NCI-H2196 treated with DMSO at 0.1 percent for 48 hours (cell line): ENCODE measurements around the gene FGF19.
A peak's percentile ranks its signal among the peaks of the same experiment; 100 is the strongest.
"Not testable (repeated sequence)": the region's sequence is repeated elsewhere in the genome, so short reads cannot be mapped to it uniquely, and the experiment has no call there.

Experiments used
- DNase-seq: peaks from one replicate; lab custom pipeline; 2025; ENCODE audit not compliant: unreplicated experiment; lab: John Stamatoyannopoulos, UW

The FGF19 gene

DNA sequence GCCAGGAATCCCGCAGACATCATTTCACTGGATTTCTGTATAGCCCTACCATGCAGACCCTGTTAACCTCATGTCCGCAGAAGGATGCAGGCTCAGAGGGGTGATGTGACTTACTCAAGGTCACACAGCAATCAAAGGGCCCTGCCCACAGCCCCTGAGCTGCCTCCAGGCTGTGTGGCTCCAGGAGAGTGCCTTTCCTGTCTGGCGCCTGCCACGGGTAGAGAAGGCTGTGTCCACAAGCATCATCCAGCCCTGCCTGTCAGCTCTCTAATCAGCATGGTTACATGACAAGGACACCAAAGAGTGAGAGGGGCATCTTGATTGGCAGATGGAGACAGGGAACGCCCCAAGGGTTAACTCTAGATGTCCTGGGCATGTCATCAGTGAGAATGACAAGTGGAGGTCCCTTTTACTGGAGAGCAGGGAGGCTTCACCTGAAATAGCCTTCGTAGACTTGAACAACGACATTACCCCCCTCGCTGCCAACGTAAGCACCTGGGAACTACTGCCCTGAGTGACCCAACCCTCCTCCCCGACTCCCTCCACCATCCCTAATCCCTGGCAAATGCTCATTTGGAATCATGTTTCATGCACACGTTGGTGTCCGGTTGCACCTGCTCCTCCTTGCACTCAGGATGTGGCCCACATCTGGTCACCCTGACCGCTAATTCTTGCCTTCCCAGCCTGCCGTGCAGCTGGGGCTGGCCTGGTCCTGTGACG, 6.9 kb downstream of the FGF19 start:
- DNase-seq: peak; percentile 36

DNA sequence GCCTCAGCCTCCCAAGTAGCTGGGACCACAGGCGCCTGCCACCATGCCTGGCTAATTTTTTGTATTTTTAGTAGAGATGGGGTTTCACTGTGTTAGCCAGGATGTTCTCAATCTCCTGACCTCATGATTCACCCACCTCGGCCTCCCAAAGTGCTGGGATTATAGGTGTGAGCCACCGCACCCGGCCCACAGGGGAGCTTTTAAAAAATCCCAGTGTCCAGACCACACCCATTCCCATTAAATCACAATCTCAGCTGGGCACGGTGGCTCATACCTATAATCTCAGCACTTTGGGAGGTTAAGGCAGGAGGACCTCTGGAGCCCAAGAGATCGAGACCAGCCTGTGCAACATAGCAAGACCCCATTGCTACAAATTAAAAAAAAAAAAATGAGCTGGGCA, 7.8 kb downstream of the FGF19 start:
- DNase-seq: not testable (repeated sequence)

DNA sequence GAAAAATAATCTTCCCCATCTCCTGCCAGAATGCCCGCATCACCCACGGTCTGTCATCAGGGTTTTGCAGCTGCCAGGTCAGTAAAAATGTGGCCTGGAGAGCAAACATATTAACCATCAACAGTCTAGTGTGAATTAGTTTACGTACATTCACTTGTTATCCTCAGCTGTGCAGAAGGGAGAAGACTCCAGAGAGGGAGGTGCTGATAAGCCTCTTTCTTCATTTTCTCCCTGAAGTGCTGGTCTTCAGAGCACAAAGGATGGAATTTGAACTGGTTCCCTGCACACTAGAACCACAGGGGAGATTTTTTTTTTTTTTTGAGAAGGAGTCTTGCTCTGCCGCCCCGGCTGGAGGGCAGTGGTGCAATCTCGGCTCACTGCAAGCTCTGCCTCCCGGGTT, 8.2 kb downstream of the FGF19 start:
- DNase-seq: no peak

DNA sequence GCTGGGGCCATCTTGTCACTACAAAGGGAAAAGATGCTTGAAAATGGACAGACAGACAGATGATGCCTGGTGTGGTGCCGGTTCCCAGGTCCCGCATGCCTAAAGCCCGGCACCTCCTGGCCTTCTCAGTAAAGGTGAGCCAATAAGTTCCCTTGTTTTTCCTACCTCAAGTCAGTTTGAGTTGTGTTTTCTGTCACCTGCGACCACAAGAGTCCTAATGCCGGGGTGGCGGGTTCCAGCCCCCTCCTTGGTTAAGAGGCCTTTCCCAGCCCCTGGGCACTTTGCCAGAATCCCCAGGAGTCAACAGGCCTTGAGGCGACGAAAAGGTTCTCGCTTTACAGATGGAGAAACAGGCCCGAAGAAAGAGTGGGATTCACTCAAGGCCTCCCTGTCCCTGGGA, 9.0 kb downstream of the FGF19 start:
- no peak for DNase-seq

DNA sequence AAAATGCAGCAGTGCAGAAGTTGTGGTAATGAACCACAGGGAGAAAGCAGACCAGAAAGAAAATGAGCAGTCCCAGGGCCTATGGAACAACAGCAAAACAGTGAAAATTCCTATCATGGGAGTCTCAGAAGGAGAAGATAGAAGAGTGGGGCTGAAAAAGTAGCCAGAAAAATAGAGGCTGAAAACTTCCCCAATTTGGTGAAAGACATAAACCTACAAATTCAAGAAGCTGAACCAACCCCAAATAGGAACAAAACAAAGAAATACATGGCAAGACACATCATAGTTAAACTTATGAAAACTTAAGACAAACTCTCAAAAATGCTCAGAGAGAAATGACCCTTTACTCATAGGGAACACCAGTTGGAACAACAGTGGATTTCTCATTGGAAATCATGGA, 11.4 kb downstream of the FGF19 start:
- DNase-seq: no peak

DNA sequence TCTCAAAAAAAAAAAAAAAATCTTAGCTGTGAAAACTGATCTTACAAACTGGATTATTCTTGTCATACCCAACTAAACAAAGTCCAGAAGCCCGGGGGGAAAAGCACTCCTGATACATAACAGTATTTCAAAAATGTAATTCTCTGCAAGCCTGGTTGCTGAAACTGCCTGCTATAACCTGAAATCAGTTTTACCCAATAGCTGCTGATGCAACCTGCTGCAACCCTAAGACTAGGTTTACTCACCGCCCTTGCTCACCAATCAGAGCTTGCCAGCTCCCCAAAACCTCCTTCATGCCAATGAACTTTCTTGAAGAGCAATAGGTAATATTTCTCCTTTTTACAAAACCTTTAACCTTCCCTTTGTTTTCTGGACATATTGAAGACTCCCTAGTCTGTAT, 12.4 kb downstream of the FGF19 start:
- DNase-seq: no peak

DNA sequence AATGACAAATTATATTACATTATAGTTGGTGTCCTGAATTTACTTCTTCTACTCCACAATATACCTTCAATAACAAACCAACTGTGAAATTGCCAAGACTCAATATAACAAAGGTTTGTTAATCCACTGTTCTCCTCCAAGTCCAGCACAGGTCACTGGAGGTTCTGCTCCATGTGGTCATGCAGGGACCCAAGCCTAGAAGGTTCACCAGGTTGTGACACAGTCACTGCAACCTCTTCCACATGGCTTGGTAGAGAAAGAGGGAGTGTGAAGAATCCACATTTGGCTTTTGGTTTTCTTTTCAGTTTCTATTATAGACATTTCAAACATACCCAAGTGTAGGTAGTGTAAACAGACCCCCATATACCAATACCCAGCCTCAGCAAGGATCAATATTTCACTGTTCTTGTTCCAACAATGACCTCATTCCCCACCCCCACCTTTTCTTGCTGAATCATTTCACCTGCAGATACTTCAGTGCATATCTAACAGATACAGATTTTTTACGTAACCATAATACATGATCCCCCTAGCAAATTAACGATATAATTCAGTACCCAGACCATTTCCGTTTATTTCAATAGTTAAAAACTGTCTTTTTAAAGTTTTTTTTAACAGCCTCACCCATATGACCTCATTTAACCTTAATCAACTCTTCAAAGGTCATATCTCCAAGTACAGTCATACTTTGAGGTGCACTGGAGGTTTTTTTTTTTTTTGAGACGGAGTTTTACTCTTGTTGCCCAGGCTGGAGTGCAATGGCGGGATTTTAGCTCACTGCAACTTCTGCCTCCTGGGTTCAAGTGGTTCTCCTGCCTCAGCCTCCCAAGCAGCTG, 14.1 kb downstream of the FGF19 start:
- no peak for DNase-seq

DNA sequence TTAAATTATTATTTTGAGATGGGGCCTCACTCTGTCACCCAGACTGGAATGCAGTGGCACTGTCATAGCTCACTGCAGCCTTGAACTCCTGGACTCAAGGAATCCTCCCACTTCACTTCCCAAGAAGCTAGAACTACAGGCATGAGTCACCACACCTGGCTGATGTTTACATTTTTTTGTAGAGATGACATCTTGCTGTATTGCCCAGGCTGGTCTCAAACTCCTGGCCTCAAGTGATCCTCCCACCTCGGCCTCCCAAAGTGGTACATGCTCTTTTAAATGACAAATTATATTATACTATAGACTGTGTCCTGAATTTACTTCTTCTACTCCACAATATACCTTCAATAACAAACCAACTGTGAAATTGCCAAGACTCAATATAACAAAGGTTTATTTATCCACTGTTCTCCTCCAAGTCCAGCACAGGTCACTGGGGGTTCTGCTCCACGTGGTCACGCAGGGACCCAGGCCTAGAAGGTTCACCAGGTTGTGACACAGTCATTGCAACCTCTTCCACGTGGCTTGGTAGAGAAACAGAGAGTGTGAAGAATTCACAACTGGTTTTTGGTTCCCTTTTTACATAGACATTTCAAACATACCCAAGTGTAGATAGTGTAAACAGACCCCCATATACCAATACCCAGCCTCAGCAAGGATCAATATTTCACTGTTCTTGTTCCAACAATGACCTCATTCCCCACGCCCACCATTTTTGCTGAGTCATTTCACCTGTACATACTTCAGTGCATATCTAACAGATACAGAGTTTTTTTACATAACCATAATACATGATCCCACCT, 15.7 kb downstream of the FGF19 start:
- not testable (repeated sequence) for DNase-seq

DNA sequence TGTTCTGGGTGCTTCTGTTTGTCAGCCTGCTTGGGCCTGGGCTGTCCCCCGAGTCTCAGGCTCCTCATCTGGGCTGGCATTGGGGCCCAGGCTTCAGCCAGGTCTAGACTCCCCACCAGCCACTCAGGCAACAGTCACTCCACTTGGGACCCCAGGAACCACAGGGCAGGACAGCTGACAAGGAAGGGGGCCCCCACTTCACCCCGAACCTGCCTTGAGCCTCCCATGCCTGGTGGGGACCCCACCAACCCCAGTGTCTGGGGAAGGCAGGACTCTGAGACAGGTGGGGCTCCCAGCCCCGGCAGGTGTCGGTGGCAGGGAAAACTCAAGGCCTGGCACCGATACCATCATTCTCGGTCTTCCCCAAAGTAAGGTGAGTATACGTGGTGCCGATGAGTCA, 17.0 kb downstream of the FGF19 start:
- DNase-seq: no peak

DNA sequence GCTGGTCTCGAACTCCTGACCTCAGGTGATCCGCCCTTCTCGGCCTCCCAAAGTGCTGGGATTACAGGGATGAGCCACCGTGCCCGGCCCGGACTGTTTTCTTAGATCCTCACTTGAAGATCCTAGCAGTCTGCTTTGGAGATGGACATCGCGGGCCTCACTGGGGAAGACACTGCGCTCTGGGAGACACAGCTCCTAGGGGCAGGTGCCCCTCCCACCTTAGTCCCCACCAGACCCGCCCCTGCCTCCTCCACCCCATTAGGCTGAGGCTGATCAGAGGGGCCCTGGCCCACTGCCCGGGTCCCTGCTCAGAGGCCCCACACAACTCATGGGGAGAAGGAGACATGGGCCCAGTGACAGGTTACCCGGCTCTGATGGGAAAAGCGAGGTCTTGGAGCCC, 17.4 kb downstream of the FGF19 start:
- DNase-seq: no peak

DNA sequence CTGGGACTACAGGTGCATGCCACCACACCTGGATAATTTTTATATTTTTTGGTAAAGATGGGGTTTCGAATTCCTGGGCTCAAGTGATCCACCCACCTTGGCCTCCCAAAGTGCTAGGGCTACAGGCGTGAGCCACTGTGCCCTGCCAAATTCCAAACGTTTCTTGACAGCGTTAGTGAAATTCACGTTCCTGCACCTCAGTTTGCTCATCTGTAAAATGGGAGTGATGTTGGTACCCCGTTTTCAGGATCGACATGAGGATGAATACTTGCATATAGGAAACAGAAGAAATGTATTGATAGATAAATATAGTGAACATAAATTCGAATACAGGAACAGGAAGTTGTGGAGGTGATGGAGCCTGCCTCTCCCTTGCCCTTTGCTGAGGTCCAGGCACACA, 18.5 kb downstream of the FGF19 start:
- DNase-seq: no peak

DNA sequence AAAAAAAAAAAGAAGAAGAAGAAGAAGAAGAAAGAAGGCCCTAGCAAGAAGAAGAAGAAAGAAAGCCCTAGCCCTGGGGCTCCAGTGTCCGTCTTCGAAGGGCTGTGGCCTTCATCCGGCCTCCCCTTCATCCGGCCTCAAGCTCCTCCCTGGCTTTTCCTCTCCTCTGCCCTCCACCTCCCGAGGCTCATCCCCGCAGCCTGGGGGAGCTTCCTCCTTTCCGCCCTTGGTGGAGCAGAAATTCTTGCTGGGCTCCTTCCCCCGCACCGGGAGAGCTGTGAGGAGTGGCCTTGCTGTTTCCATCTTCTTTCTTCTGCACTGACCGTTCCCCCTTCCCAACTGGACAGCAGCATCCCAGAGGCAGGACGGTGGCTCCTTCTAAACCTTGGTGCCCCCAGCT, 19.2 kb downstream of the FGF19 start:
- DNase-seq: no peak

DNA sequence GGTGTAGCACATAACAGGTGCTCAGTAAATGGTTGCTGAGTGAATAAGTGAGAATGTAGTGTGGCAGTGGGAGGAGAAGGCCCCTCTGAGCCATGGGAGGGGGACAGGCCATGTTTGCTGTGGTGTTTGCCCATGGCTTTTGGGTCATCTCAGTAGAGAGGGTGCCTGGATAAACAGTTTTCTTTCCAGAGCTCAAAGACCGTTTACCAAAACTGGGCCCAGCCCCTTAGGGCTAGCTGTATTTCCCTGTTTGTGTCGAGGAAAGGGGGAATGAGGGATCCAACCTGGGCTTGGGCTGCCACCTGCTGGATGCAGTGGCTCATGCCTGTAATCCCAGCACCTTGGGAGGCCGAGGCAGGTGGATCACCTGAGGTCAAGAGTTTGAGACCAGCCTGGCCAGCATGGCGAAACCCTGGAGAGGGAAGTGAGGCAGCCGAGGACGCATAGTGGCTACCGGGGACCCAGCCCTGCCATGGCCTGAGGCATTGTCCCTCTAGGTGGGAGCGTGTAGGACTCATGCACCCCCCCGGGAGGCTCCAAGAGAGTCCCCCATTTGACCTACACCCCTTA, 20.0 kb downstream of the FGF19 start:
- DNase-seq: no peak

DNA sequence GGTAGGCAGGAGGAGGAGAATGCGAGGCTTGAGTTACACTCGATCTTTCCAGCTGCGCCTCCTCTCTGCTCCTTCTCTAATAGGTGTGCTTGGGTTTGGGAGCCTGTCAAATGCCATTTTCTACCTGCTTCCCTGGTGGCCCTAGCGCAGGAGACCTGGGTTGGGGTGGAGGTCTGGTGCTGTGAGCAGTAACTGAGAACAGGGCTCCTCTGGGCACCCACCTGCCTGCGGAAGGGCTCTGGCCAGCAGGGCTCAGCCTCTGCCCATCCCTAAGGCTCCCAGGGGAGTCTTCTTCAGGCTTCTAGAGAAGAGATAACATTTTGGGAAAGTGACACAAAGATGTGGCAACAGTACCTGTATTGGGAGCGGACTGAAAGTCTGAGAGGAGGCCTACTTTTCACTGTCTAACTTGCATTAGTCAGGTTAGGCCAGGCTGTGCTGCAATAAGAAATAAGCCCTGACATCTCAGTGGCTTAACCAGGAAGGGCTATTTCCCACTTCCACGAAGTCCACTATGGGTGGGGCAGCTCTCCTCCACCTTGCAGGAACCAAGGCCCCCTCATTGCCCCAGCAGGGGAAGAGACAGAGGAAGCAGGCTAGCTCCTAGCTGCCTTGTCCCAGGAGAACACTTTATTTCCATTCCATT, 21.0 kb downstream of the FGF19 start:
- no peak for DNase-seq

DNA sequence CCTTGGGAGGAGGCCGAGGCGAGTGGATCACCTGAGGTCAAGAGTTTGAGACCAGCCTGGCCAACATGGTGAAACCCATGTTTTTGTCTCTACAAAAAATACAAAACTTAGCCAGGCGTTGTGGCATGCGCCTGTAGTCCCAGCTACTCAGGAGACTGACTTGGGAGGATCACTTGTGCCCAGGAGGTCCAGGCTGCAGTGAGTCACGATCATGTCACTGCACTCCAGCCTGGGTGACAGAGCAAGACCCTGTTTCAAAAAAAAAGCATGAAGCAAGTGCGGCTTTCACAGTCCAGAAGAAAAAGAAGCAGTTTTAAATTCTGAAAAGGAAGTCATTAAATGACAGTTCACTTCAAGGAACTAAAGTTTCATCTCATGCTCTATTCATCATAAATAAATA, 21.6 kb downstream of the FGF19 start:
- DNase-seq: no peak

DNA sequence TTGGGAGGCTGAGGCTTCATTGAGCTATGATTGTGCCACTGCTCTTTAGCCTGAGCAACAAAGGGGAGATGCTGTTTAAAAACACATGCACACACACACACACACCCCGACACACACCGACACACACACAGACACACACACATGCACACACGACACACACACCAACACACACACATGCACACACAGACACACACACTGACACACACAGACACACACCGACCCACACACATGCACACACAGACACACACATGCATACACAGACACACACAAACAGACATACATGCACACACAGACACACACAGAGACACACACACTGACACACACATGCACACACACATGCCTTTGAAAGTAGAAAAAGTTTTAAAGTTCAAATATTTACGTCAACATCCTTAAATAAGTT, 23.1 kb downstream of the FGF19 start:
- DNase-seq: no peak

DNA sequence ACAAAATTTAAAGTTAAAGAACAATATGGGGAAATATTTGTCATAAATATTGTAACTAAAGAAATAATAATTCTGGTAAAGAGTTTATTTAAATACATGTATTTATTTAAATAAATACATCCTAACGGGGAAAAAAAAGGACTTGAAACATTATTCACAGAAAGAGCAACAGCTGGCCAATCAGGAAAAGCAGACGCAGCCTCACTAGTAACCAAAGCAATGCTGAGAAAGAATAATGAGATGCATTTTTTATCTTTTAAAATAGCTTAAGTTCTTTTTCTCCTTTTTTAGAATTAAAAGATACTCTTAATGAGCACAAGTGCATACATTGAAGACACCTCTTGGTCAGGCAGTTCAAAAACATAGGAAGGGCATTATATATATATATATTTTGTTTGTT, 26.1 kb downstream of the FGF19 start:
- no peak for DNase-seq

DNA sequence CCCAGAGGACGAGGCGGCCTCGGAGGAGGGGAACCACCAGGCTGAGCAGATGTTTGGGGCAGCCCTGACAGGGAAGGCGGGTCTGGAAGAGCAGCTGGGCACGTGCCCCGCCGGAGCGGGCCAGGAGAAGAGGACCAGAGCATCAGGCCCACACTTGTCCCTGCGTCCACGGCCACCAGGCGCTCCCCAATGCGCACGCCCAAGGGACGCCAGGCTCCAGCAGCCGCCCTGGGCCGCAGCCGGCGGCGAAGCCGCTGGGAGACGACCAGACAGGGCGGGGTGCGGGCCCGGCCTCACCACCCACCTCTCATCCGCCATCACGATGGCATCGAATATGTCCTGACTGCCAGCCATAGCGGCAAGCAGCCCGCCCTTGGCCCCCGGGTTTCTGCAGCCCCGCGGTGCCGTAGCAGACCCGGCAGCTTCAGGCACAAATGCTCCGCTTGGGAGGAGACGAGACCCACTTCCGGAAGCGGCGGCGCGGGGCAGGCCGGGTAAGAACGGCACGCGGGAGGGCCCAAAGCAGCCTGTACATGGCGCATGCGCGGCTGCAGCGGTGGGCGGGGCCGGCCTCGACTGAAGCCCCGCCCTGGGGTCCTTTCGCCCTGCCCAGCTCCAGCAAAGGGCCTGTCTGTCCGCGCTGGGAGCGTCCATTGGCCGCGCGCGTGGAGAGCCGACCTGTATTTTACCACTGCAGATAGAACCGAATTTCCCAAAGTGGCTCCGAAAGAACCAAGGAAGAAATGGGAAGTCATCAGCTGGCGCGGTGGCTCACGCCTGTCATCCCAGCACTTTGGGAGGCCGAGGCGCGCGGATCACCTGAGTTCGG, 28.7 kb downstream of the FGF19 start, which contains the start of gene LTO1:
LTO1 (minus strand) TSS at position 468 of the 829 bp plus-strand sequence; CDS start at position 354, 114 bp downstream.
- DNase-seq: peak; percentile 90

DNA sequence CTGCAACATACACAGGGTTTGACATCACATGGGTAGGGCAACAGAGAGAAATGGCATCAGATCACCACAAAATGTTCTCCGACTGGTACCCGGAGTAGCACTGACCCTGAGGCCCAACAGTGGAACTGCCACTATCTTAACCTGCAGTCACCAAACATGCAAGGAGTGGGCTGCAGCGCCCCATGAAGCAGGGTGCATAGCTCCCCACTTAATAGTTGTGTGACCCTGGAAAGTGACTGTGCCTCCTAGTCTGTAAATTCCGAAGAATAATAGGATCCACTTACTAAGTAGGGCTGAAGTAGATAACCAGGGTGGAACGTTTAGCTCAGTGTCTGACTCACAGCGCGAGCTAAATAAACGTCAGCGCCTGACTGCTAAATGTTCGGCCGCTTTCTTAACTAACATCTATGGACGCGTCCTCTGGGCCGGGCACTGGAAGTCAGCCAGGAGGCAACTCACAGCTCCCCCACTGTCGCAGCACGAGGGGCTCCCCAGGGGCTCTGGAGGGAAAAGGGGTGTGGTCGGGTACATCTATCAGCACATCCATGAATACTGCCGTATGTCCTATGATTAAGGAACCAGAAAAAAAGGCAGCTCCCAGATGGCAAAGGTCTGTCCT, 29.4 kb downstream of the FGF19 start:
- DNase-seq: no peak
